A172 (cell line): Measurements from ENCODE around the gene ARID3B. TPM values are rescaled to one million over a fixed set of nuclear protein-coding genes. Genes with fewer than 3 reads are reported as not detected.

Source experiments
- DNase-seq: peaks from one replicate; pipeline ENCODE4 v3.0.0-alpha.2; 2015; ENCODE audit warnings: low spot score
- total RNA-seq: library from RNA; depleted of rRNA; stranded (reverse); fragments of >200 nt; shearing (Covaris generic); gene quantifications from 2 replicates; pipeline ENCODE4 v1.2.3, GENCODE V29; 2014

Gene ARID3B
- total RNA-seq, 1 experiment from 2014 or later = 1.7 TPM

GRCh38 chr15:74603789-74604705 lies 63.0 kb downstream of the ARID3B start:
- DNase-seq = no peak

GRCh38 chr15:74604983-74605794 lies 64.2 kb downstream of the ARID3B start:
- DNase-seq = no peak

GRCh38 chr15:74605795-74606150 lies 64.8 kb downstream of the ARID3B start:
- no peak for DNase-seq

GRCh38 chr15:74608786-74609185 lies 67.8 kb downstream of the ARID3B start:
- DNase-seq = no peak

GRCh38 chr15:74609938-74610301 lies 68.9 kb downstream of the ARID3B start:
- DNase-seq = no peak

- no peak for DNase-seq
Observed at GRCh38 chr15:74610302-74610951, 69.4 kb downstream of the ARID3B start.

- no peak for DNase-seq
Observed at GRCh38 chr15:74611341-74611740, 70.3 kb downstream of the ARID3B start.

GRCh38 chr15:74611834-74612233 lies 70.8 kb downstream of the ARID3B start:
- DNase-seq = no peak

- DNase-seq = no peak
Observed at GRCh38 chr15:74612677-74613076, 71.7 kb downstream of the ARID3B start.

- no peak for DNase-seq
Observed at GRCh38 chr15:74613089-74613952, 72.3 kb downstream of the ARID3B start.

- DNase-seq = no peak
Observed at GRCh38 chr15:74613953-74614743, 73.1 kb downstream of the ARID3B start.

- peak; percentile 61 for DNase-seq
Observed at GRCh38 chr15:74614744-74615507, 73.9 kb downstream of the ARID3B start.

- DNase-seq = peak; percentile 73
Observed at GRCh38 chr15:74615508-74616365, 74.7 kb downstream of the ARID3B start, which contains the start of gene CLK3. TSS of gene CLK3 (plus strand) at chr15:74615836. CDS start at chr15:74619197, 3,361 bp downstream.

- peak; percentile 59 for DNase-seq
Observed at GRCh38 chr15:74616366-74616939, 75.4 kb downstream of the ARID3B start.

- no peak for DNase-seq
Observed at GRCh38 chr15:74616996-74617395, 76.0 kb downstream of the ARID3B start.

GRCh38 chr15:74618841-74619596 lies 78.0 kb downstream of the ARID3B start:
- no peak for DNase-seq

GRCh38 chr15:74619916-74620635 lies 79.1 kb downstream of the ARID3B start:
- DNase-seq = no peak
